Right atrium auricular region (tissue), 2 donors: ENCODE data around the gene MLX. TPM values are rescaled to one million over a fixed set of nuclear protein-coding genes. Genes with fewer than 3 reads are reported as not detected.
"Not testable (repeated sequence)": the region's sequence is repeated elsewhere in the genome, so short reads cannot be mapped to it uniquely, and the experiment has no call there.

Source experiments
- DNase-seq: peaks from one replicate; pipeline ENCODE4 v3.0.0-alpha.2; 2019; ENCODE audit warnings: low spot score
- H3K27ac ChIP-seq, 2 donors: fragments of 200-600 bp; sonication (generic); 1 replicate in 1 of 2; 2 replicates in 1 of 2; pipeline ENCODE4 v1.5.1; 2016 to 2019
- H3K27me3 ChIP-seq, 2 donors: fragments of 200-600 bp; sonication (generic); one replicate each; pipeline versions ENCODE4 v1.5.1 to v1.6.0; 2017 to 2019
- H3K36me3 ChIP-seq: fragments of 200-600 bp; sonication (generic); one replicate; pipeline ENCODE4 v1.5.1; 2016
- H3K4me1 ChIP-seq, 2 donors: fragments of 200-600 bp; sonication (generic); one replicate each; pipeline versions ENCODE4 v1.5.1 to v1.6.0; 2017 to 2019
- H3K4me3 ChIP-seq, 2 donors: fragments of 200-600 bp; sonication (generic); 1 replicate in 1 of 2; 2 replicates in 1 of 2; pipeline ENCODE4 v1.5.1; 2017 to 2019; ENCODE audit warnings: mild to moderate bottlenecking in 1 of 2, moderate library complexity in 1 of 2
- H3K9me3 ChIP-seq, 2 donors: fragments of 200-600 bp; sonication (generic); one replicate each; pipeline ENCODE4 v1.5.1; 2019
- CTCF ChIP-seq, 2 donors: fragments of 200-600 bp; sonication (generic); IDR thresholded peaks; one replicate each; pipeline ENCODE4 v1.5.1; 2019; ENCODE audit warnings: antibody characterized with exemption in 2 of 2
- total RNA-seq, 2 donors: library from RNA; depleted of rRNA; stranded (reverse); fragments of >200 nt; gene quantifications; one replicate each; pipeline ENCODE4 v1.1.0, GENCODE V29; 2016

Gene MLX
- total RNA-seq, 2 donors from 2014 or later: 40.1 to 63.6 TPM

- Histone ChIP-seq H3K27me3 (no peaks in the 10 kb centered on the region), H3K4me3 (no peak overlapping the region), H3K9me3 (no peaks in the 10 kb centered on the region), H3K4me1 (peaks cover 0 to 18% of the 10 kb centered on the region in 2 donors), H3K36me3 (peaks cover 39% of the 10 kb centered on the region), H3K27ac (no peak overlapping the region)
- no peak for DNase-seq
- TF ChIP-seq CTCF (IDR thresholded peaks at IDR 0.05): no peak
Observed at GRCh38 chr17:42613699-42614295, 46.9 kb downstream of the MLX start.

GRCh38 chr17:42617956-42618431 is 51.1 kb downstream of the MLX start:
- no peak overlapping the region for H3K4me3 ChIP-seq
- H3K27ac ChIP-seq: peak overlapping the region; percentile 65 to 67
- no peaks in the 10 kb centered on the region for H3K27me3 ChIP-seq
- peaks cover 0 to 11% of the 10 kb centered on the region in 2 donors for H3K4me1 ChIP-seq
- TF ChIP-seq CTCF (IDR thresholded peaks at IDR 0.05): no peak
- no peaks in the 10 kb centered on the region for H3K9me3 ChIP-seq
- DNase-seq: no peak
- peaks cover 27% of the 10 kb centered on the region for H3K36me3 ChIP-seq

GRCh38 chr17:42618442-42619150 is 51.7 kb downstream of the MLX start:
- Histone ChIP-seq H3K27ac (peak overlapping the region; percentile 65 to 67), H3K27me3 (no peaks in the 10 kb centered on the region), H3K36me3 (peaks cover 21% of the 10 kb centered on the region), H3K9me3 (no peaks in the 10 kb centered on the region), H3K4me3 (no peak overlapping the region), H3K4me1 (peaks cover 0 to 11% of the 10 kb centered on the region in 2 donors)
- no peak for DNase-seq
- TF ChIP-seq CTCF (IDR thresholded peaks at IDR 0.05): peak; percentile 18 to 50

- not testable (repeated sequence) for H3K9me3 ChIP-seq, H3K27ac ChIP-seq, H3K36me3 ChIP-seq, H3K4me3 ChIP-seq, DNase-seq, H3K27me3 ChIP-seq
- H3K4me1 ChIP-seq: peaks cover 0 to 11% of the 10 kb centered on the region in 2 donors
Observed at GRCh38 chr17:42621987-42622386, 55.1 kb downstream of the MLX start.

Other genes starting within 250 kb of the MLX start
- 100 to 1,000 TPM; 105 to 150 TPM for gene STAT3, start 178.7 kb upstream of the MLX start, total RNA-seq
- gene CAVIN1, start 143.8 kb upstream of the MLX start, total RNA-seq: 100 to 1,000 TPM; 202 to 348 TPM
- 10 to 100 TPM; 38.9 to 67.5 TPM for gene ATP6V0A1, start 108.2 kb upstream of the MLX start, total RNA-seq
- gene NAGLU, start 30.9 kb upstream of the MLX start, total RNA-seq: 10 to 100 TPM; 19.6 to 22.1 TPM
- gene HSD17B1, start 14.2 kb upstream of the MLX start, total RNA-seq: under 1 TPM; 0.39 to 0.78 TPM
- 10 to 100 TPM; 18.1 to 19.0 TPM for gene COASY, start 5.0 kb upstream of the MLX start, total RNA-seq
- gene PSMC3IP, start 10.6 kb downstream of the MLX start, total RNA-seq: 1 to 10 TPM; 1.2 to 1.6 TPM
- 10 to 100 TPM; 30.4 to 31.1 TPM for gene RETREG3, start 42.3 kb downstream of the MLX start, total RNA-seq
- gene TUBG1, start 42.6 kb downstream of the MLX start, total RNA-seq: 10 to 100 TPM; 28.8 to 55.9 TPM
- gene TUBG2, start 92.2 kb downstream of the MLX start, total RNA-seq: 10 to 100 TPM; 18.2 to 25.7 TPM
- 10 to 100 TPM; 14.5 to 26.5 TPM for gene PLEKHH3, start 109.9 kb downstream of the MLX start, total RNA-seq
- 1 to 10 TPM; 1.3 to 4.4 TPM for gene CCR10, start 114.7 kb downstream of the MLX start, total RNA-seq
- 1 to 10 TPM in 1 of 2 donors, under 1 TPM in 1; 0.96 to 2.0 TPM for gene CNTNAP1, start 115.4 kb downstream of the MLX start, total RNA-seq
- 10 to 100 TPM; 30.5 to 32.5 TPM for gene EZH1, start 177.9 kb downstream of the MLX start, total RNA-seq
- 10 to 100 TPM; 28.9 to 35.2 TPM for gene RAMP2, start 194.1 kb downstream of the MLX start, total RNA-seq
- 10 to 100 TPM; 37.9 to 39.8 TPM for gene VPS25, start 206.3 kb downstream of the MLX start, total RNA-seq
- gene WNK4, start 213.5 kb downstream of the MLX start, total RNA-seq: under 1 TPM in 1 of 2 donors, not detected in 1; 0.08 TPM
- gene COA3, start 231.6 kb downstream of the MLX start, total RNA-seq: 10 to 100 TPM; 71.6 to 77.4 TPM
- gene CNTD1, start 231.8 kb downstream of the MLX start, total RNA-seq: under 1 TPM in 1 of 2 donors, not detected in 1; 0.16 TPM